HEK293T (cell line): ENCODE measurements around the gene UNC5B.

Source experiments
- ARNT ChIP-seq: fragments of 450-650 bp; IDR thresholded peaks from 2 replicates; pipeline ENCODE4 v1.6.1; 2017; ENCODE audit warnings: mild to moderate bottlenecking
- BHLHE40 ChIP-seq: fragments of 450-650 bp; IDR thresholded peaks from 2 replicates; pipeline ENCODE4 v1.6.1; 2016; ENCODE audit warnings: mild to moderate bottlenecking, moderate library complexity, borderline replicate concordance
- CTBP1 ChIP-seq: fragments of 450-650 bp; IDR thresholded peaks from 2 replicates; pipeline ENCODE4 v1.6.1; 2016; ENCODE audit warnings: borderline replicate concordance
- ELF4 ChIP-seq: fragments of 450-650 bp; IDR thresholded peaks from 2 replicates; pipeline ENCODE4 v1.6.1; 2017; ENCODE audit warnings: antibody characterized with exemption
- FOXA1 ChIP-seq: fragments of 450-650 bp; IDR thresholded peaks from 2 replicates; pipeline ENCODE4 v1.6.1; 2016; ENCODE audit warnings: mild to moderate bottlenecking
- FOXK2 ChIP-seq: fragments of 450-650 bp; IDR thresholded peaks from 2 replicates; pipeline ENCODE4 v1.6.1; 2016; ENCODE audit warnings: mild to moderate bottlenecking
- FOXM1 ChIP-seq: fragments of 450-650 bp; IDR thresholded peaks from 2 replicates; pipeline ENCODE4 v1.6.1; 2017; ENCODE audit warnings: mild to moderate bottlenecking, borderline replicate concordance
- HDGF ChIP-seq: fragments of 450-650 bp; IDR thresholded peaks from 2 replicates; pipeline ENCODE4 v1.6.1; 2017; ENCODE audit warnings: antibody characterized with exemption, borderline replicate concordance
- LEF1 ChIP-seq: fragments of 450-650 bp; IDR thresholded peaks from 2 replicates; pipeline ENCODE4 v1.6.1; 2017; ENCODE audit warnings: mild to moderate bottlenecking, borderline replicate concordance
- PKNOX1 ChIP-seq: fragments of 450-650 bp; IDR thresholded peaks from 2 replicates; pipeline ENCODE4 v1.6.1; 2016
- SP1 ChIP-seq: fragments of 450-650 bp; IDR thresholded peaks from 2 replicates; pipeline ENCODE4 v1.6.1; 2017
- SUZ12 ChIP-seq: fragments of 450-650 bp; IDR thresholded peaks from 2 replicates; pipeline ENCODE4 v1.6.1; 2016; ENCODE audit warnings: mild to moderate bottlenecking
- TARDBP ChIP-seq: fragments of 450-650 bp; IDR thresholded peaks from 2 replicates; pipeline ENCODE4 v1.6.1; 2016
- ZNF384 ChIP-seq: fragments of 450-650 bp; IDR thresholded peaks from 2 replicates; pipeline ENCODE4 v1.6.1; 2016

- TF ChIP-seq ELF4 (no peak), BHLHE40 (no peak), TARDBP (no peak), ARNT (no peak), SUZ12 (no peak), FOXM1 (no peak), CTBP1 (no peak), SP1 (no peak), FOXA1 (no peak), ZNF384 (no peak), LEF1 (no peak), FOXK2 (no peak), PKNOX1 (no peak), HDGF (no peak)
Measured at GRCh38 chr10:71247804-71248203, 35.4 kb downstream of the UNC5B start.
